IMR-90 (cell line): Measurements from ENCODE around the gene CBX3. TPM values are rescaled to one million over a fixed set of nuclear protein-coding genes. Genes with fewer than 3 reads are reported as not detected.
A peak's percentile ranks its signal among the peaks of the same experiment; 100 is the strongest.

ENCODE experiments used
- ATAC-seq: fragments of 200-7000 bp; cut with Tn5 transposase; 2 replicates; pipeline ENCODE4 v1.9.1; 2020; ENCODE audit warnings: low read depth, mild to moderate bottlenecking, moderate library complexity
- BruUV-seq: library from RNA; stranded (reverse); fragments of 400-500 nt; replicated peaks from 2 replicates; lab custom pipeline; 2021; lab: Mats Ljungman, UMichigan
- CTCF ChIA-PET: fragments of 300-600 bp; formaldehyde crosslinking; extraction: SDS; loops from one replicate; lab custom pipeline; 2021; ENCODE audit warnings: antibody characterized with exemption; lab: Yijun Ruan, JAX
- POLR2A ChIA-PET: fragments of 300-600 bp; sonication (Branson Sonifier 250); formaldehyde crosslinking; loops from one replicate; lab custom pipeline; 2022; ENCODE audit warnings: antibody characterized with exemption; ENCODE audit not compliant: unreplicated experiment; lab: Charles Lee
- DNase-seq: peaks from one replicate; pipeline ENCODE4 v3.0.0; 2013
- H2AFZ ChIP-seq: replicated peaks from 2 replicates; pipeline ENCODE3; 2013; ENCODE audit warnings: low read length, mild to moderate bottlenecking; ENCODE audit not compliant: poor library complexity
- H2AK5ac ChIP-seq: 2 replicates; pipeline ENCODE4 v1.6.1; 2013; ENCODE audit warnings: low read depth, low read length, inconsistent platforms
- H2AK9ac ChIP-seq: replicated peaks from 2 replicates; pipeline ENCODE3; 2013; ENCODE audit warnings: mild to moderate bottlenecking, low read depth, low read length, moderate library complexity; ENCODE audit not compliant: poor library complexity
- H2BK120ac ChIP-seq: 2 replicates; pipeline ENCODE4 v1.6.1; 2013; ENCODE audit warnings: low read depth, low read length, inconsistent platforms
- H2BK15ac ChIP-seq: 3 replicates; pipeline ENCODE4 v1.6.1; 2013; ENCODE audit warnings: low read depth, low read length, inconsistent platforms
- H2BK20ac ChIP-seq: 2 replicates; pipeline ENCODE4 v1.6.1; 2013; ENCODE audit warnings: low read depth, mild to moderate bottlenecking, inconsistent platforms, low read length, moderate library complexity
- H2BK5ac ChIP-seq: 2 replicates; pipeline ENCODE4 v1.6.1; 2013; ENCODE audit warnings: mild to moderate bottlenecking, low read depth, low read length, inconsistent platforms; ENCODE audit not compliant: poor library complexity, severe bottlenecking
- H3K14ac ChIP-seq: replicated peaks from 2 replicates; pipeline ENCODE4 v1.6.1; 2013; ENCODE audit warnings: low read depth, low read length, inconsistent platforms
- H3K18ac ChIP-seq: 2 replicates; pipeline ENCODE4 v1.6.1; 2013; ENCODE audit warnings: low read depth, low read length, control low read depth
- H3K23ac ChIP-seq: 2 replicates; pipeline ENCODE4 v1.6.1; 2013; ENCODE audit warnings: low read depth, low read length, inconsistent platforms
- H3K27ac ChIP-seq: 2 replicates; pipeline ENCODE4 v1.5.1; 2013; ENCODE audit warnings: mild to moderate bottlenecking, control low read depth, low read length; ENCODE audit not compliant: insufficient read depth
- H3K27me3 ChIP-seq: 2 replicates; pipeline ENCODE4 v1.6.1; 2013; ENCODE audit warnings: low read length; ENCODE audit not compliant: control insufficient read depth, insufficient read depth
- H3K36me3 ChIP-seq: 2 replicates; pipeline ENCODE4 v1.6.1; 2013; ENCODE audit warnings: low read length, mixed read lengths; ENCODE audit not compliant: control insufficient read depth, insufficient read depth
- H3K4ac ChIP-seq: 2 replicates; pipeline ENCODE4 v1.6.1; 2013; ENCODE audit warnings: low read depth, low read length, inconsistent platforms
- H3K4me1 ChIP-seq: 2 replicates; pipeline ENCODE4 v1.6.1; 2013; ENCODE audit warnings: low read length, mixed read lengths; ENCODE audit not compliant: control insufficient read depth, insufficient read depth
- H3K4me2 ChIP-seq: 2 replicates; pipeline ENCODE4 v1.6.1; 2013; ENCODE audit warnings: low read depth, mild to moderate bottlenecking, control low read depth, low read length, moderate library complexity
- H3K4me3 ChIP-seq: 2 replicates; pipeline ENCODE4 v1.5.1; 2013; ENCODE audit warnings: low read depth, mild to moderate bottlenecking, control low read depth, low read length, moderate library complexity; ENCODE audit not compliant: insufficient read depth
- H3K56ac ChIP-seq: 2 replicates; pipeline ENCODE4 v1.6.1; 2013; ENCODE audit warnings: low read length, inconsistent platforms; ENCODE audit not compliant: insufficient read depth; ENCODE audit errors: extremely low read depth
- H3K79me1 ChIP-seq, 2 experiments: 2 replicates each; pipeline ENCODE4 v1.6.1; 2013; ENCODE audit warnings: low read length in 2 of 2, inconsistent platforms in 1 of 2, low read depth in 1 of 2
- H3K9ac ChIP-seq: 2 replicates; pipeline ENCODE4 v1.6.1; 2013; ENCODE audit warnings: low read depth, low read length, control low read depth
- H3K9me1 ChIP-seq: 2 replicates; pipeline ENCODE4 v1.6.1; 2013; ENCODE audit warnings: low read length, inconsistent platforms; ENCODE audit not compliant: insufficient read depth
- H3K9me3 ChIP-seq: 2 replicates; pipeline ENCODE4 v1.6.1; 2013; ENCODE audit warnings: low read length; ENCODE audit not compliant: control insufficient read depth, insufficient read depth
- H4K20me1 ChIP-seq: 2 replicates; pipeline ENCODE4 v1.6.1; 2013; ENCODE audit warnings: low read length, inconsistent platforms; ENCODE audit not compliant: insufficient read depth
- H4K5ac ChIP-seq: 2 replicates; pipeline ENCODE4 v1.6.1; 2013; ENCODE audit warnings: mild to moderate bottlenecking, low read depth, low read length, control low read depth
- H4K8ac ChIP-seq, 2 experiments: 2 replicates each; pipeline ENCODE4 v1.6.1; 2013; ENCODE audit warnings: low read depth in 2 of 2, low read length in 2 of 2, control low read depth in 1 of 2, inconsistent platforms in 1 of 2
- H4K91ac ChIP-seq: 2 replicates; pipeline ENCODE4 v1.6.1; 2013; ENCODE audit warnings: low read depth, low read length, inconsistent platforms; ENCODE audit not compliant: insufficient read depth
- BHLHE40 ChIP-seq: fragments of 150-350 bp; IDR thresholded peaks from 2 replicates; pipeline ENCODE4 v1.6.1; 2016; ENCODE audit warnings: mild to moderate bottlenecking, low read depth, low read length
- CEBPB ChIP-seq: IDR thresholded peaks from 2 replicates; pipeline ENCODE4 v1.6.1; 2012; ENCODE audit warnings: low read depth, low read length, improper control_type of control experiment
- CHD1 ChIP-seq: IDR thresholded peaks from 2 replicates; pipeline ENCODE4 v1.6.1; 2012; ENCODE audit warnings: low read depth, low read length, improper control_type of control experiment
- MAZ ChIP-seq: IDR thresholded peaks from 2 replicates; pipeline ENCODE4 v1.6.1; 2012; ENCODE audit warnings: low read depth, mild to moderate bottlenecking, low read length, improper control_type of control experiment, moderate library complexity, borderline replicate concordance
- MXI1 ChIP-seq: IDR thresholded peaks from 2 replicates; pipeline ENCODE4 v1.6.1; 2012; ENCODE audit warnings: low read depth, mild to moderate bottlenecking, low read length, moderate library complexity, borderline replicate concordance
- NFE2L2 ChIP-seq: fragments of 150-350 bp; IDR thresholded peaks from 2 replicates; pipeline ENCODE4 v1.6.1; 2016; ENCODE audit warnings: low read depth, mild to moderate bottlenecking, low read length
- POLR2A ChIP-seq: IDR thresholded peaks from 2 replicates; pipeline ENCODE4 v1.6.1; 2012; ENCODE audit warnings: mild to moderate bottlenecking, low read depth, low read length
- RAD21 ChIP-seq: IDR thresholded peaks from 2 replicates; pipeline ENCODE4 v1.6.1; 2012; ENCODE audit warnings: low read length, improper control_type of control experiment
- RFX5 ChIP-seq: IDR thresholded peaks from 2 replicates; pipeline ENCODE4 v1.8.0; 2012; ENCODE audit warnings: low read depth, mild to moderate bottlenecking, low read length, moderate library complexity
- SMC3 ChIP-seq: fragments of 150-350 bp; IDR thresholded peaks from 2 replicates; pipeline ENCODE4 v1.6.1; 2016; ENCODE audit warnings: low read depth, mild to moderate bottlenecking, antibody characterized with exemption, low read length, moderate library complexity
- USF2 ChIP-seq: fragments of 150-350 bp; IDR thresholded peaks from 2 replicates; pipeline ENCODE4 v1.6.1; 2017; ENCODE audit warnings: mild to moderate bottlenecking, antibody characterized with exemption, low read length, low read depth
- WGBS, 2 experiments: methylation state at CpG; one replicate each; pipeline versions ENCODE4 v1.1.5 to v1.1.7; 2013; ENCODE audit warnings: missing lambda C conversion rate in 2 of 2; ENCODE audit not compliant: insufficient read length in 1 of 2; ENCODE audit errors: extremely low coverage in 2 of 2; 5-methylcytosine and 5-hydroxymethylcytosine counted together
- dilution Hi-C: fragments of 300-500 bp; cut with HindIII; formaldehyde crosslinking; loops from one replicate; pipeline ENCODE4 v1.14.3; 2018; ENCODE audit warnings: low sequenced_read_pairs; ENCODE audit not compliant: unreplicated experiment
- in situ Hi-C: fragments of 300-500 bp; cut with MboI; formaldehyde crosslinking; loops from 3 replicates; pipeline ENCODE4 v1.14.3; 2019; ENCODE audit warnings: low sequenced_read_pairs, inconsistent platforms, mixed read lengths
- intact Hi-C: fragments of 100-400 bp; cut with micrococcal nuclease; formaldehyde crosslinking; loops from 2 replicates; pipeline ENCODE4 v1.10.0; 2022
- polyA plus RNA-seq, 3 experiments: library from polyadenylated mRNA; depleted of rRNA; stranded (reverse); fragments of >200 nt; gene quantifications; 2 replicates each; pipeline ENCODE4 v1.2.3, GENCODE V29; 2012; ENCODE audit warnings: low replicate concordance in 1 of 3
- total RNA-seq: library from RNA; depleted of rRNA; stranded (reverse); fragments of >200 nt; gene quantifications from 2 replicates; pipeline ENCODE4 v1.2.3, GENCODE V29; 2012
- TF ChIP-seq, protein P1 (sequence below): conservative IDR thresholded peaks from 2 replicates; pipeline ENCODE4 v1.5.1; 2012; ENCODE audit warnings: mild to moderate bottlenecking, low read depth, low read length, improper control_type of control experiment
- TF ChIP-seq, protein P2 (sequence below): fragments of 150-350 bp; IDR thresholded peaks from 2 replicates; pipeline ENCODE4 v1.6.1; 2016; ENCODE audit warnings: low read depth, mild to moderate bottlenecking, low read length, moderate library complexity, borderline replicate concordance

The CBX3 gene
- total and polyA plus RNA-seq, 2 of the 4 experiments (the other 2 are of a cell fraction) = 38.2 to 76.5 TPM

DNA sequence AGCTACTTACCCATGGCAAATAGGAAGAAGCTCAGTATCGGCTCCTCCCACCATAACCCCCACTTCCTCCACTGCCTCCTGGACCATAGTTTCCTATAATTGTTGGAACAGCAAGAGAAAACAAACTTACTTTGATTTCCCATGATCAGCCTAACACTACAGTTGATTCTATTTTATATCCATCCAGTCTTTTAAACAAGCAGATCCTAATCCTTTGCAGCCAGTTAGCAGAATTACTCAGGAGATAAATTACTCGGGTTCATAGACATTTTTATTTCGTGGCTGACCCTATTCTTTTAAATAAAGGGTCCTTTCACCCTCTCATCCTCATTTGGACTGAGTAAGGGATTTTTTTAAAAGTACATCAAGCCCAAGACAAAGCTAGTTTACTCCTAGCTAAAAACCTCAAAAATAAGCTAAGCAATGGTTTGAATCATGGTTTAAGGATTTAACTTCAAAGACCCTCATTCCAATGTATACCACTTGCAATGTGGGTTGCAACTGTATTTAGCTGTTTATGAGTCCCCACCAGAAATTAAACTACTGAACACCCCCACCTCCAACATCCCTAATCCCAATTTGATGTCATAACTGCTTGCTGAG is 9.0 kb upstream of the CBX3 start:
- no peak for TF ChIP-seq RAD21
- TF ChIP-seq NFE2L2 = no peak
- TF ChIP-seq, protein P1, sequence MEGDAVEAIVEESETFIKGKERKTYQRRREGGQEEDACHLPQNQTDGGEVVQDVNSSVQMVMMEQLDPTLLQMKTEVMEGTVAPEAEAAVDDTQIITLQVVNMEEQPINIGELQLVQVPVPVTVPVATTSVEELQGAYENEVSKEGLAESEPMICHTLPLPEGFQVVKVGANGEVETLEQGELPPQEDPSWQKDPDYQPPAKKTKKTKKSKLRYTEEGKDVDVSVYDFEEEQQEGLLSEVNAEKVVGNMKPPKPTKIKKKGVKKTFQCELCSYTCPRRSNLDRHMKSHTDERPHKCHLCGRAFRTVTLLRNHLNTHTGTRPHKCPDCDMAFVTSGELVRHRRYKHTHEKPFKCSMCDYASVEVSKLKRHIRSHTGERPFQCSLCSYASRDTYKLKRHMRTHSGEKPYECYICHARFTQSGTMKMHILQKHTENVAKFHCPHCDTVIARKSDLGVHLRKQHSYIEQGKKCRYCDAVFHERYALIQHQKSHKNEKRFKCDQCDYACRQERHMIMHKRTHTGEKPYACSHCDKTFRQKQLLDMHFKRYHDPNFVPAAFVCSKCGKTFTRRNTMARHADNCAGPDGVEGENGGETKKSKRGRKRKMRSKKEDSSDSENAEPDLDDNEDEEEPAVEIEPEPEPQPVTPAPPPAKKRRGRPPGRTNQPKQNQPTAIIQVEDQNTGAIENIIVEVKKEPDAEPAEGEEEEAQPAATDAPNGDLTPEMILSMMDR = no peak
- no peak for TF ChIP-seq CHD1
- TF ChIP-seq BHLHE40 = no peak
- no peak for TF ChIP-seq MXI1
- TF ChIP-seq CEBPB = no peak
- TF ChIP-seq POLR2A = no peak
- TF ChIP-seq, protein P2, sequence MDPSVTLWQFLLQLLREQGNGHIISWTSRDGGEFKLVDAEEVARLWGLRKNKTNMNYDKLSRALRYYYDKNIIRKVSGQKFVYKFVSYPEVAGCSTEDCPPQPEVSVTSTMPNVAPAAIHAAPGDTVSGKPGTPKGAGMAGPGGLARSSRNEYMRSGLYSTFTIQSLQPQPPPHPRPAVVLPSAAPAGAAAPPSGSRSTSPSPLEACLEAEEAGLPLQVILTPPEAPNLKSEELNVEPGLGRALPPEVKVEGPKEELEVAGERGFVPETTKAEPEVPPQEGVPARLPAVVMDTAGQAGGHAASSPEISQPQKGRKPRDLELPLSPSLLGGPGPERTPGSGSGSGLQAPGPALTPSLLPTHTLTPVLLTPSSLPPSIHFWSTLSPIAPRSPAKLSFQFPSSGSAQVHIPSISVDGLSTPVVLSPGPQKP = no peak
- TF ChIP-seq MAZ = no peak
- TF ChIP-seq RFX5 = no peak
- no peak for TF ChIP-seq SMC3
- no peak for TF ChIP-seq USF2
- ChIA-PET CTCF (interaction anchor here (1.3 kb wide), 1 partner anchor 10 kb away, joined by 3 read pairs; no protein-coding TSS in a partner anchor), POLR2A (interaction anchor here (0.5 kb wide), 1 partner anchor 115 kb away, joined by 10 read pairs; no protein-coding TSS in a partner anchor)
- Histone ChIP-seq H3K27me3 (no peaks in the 10 kb centered on the region), H4K20me1 (peaks cover 90% of the 10 kb centered on the region), H3K9ac (no peak overlapping the region), H2BK20ac (no peak overlapping the region), H3K18ac (no peak overlapping the region), H3K56ac (no peak overlapping the region), H3K9me3 (no peaks in the 10 kb centered on the region), H4K91ac (no peak overlapping the region), H2BK120ac (no peak overlapping the region), H3K27ac (no peak overlapping the region), H3K79me1 (peaks cover 36 to 57% of the 10 kb centered on the region in 2 experiments), H3K36me3 (peaks cover 60% of the 10 kb centered on the region), H3K23ac (peak overlapping the region; percentile 45; the same call in 1 of the 2 replicates), H3K4me1 (peaks cover 5% of the 10 kb centered on the region), H2BK5ac (no peak overlapping the region), H3K4me2 (no peak overlapping the region), H2AK9ac (no peak overlapping the region), H3K4me3 (no peak overlapping the region), H4K8ac (no peak overlapping the region), H2BK15ac (no peak overlapping the region), H3K9me1 (no peaks in the 10 kb centered on the region), H2AFZ (no peak overlapping the region), H3K4ac (no peak overlapping the region), H3K14ac (no peak overlapping the region), H2AK5ac (no peak overlapping the region), H4K5ac (no peak overlapping the region)
- intact Hi-C loops (no loop called here), in situ Hi-C loops (loop anchor here (10.0 kb wide), 2 partner anchors 912 to 952 kb away; partner anchors contain the start of genes HOXA2, HOXA5 and HOXA6), dilution Hi-C loops (no loop called here)
- DNase-seq = no peak
- ATAC-seq = no peak
- no TSS peak for BruUV-seq
- no CpG with 5 or more reads among the region's 3 CpGs for WGBS, 2 experiments
